T1000 (cell line): ENCODE measurements around the gene TMEM183A.

Experiments used
- DNase-seq: peaks from one replicate; lab custom pipeline; 2025; ENCODE audit warnings: mixed read lengths; lab: John Stamatoyannopoulos, UW

Gene TMEM183A

GRCh38 chr1:203045821-203046594, 38.8 kb downstream of the TMEM183A start:
- no peak for DNase-seq

DNA sequence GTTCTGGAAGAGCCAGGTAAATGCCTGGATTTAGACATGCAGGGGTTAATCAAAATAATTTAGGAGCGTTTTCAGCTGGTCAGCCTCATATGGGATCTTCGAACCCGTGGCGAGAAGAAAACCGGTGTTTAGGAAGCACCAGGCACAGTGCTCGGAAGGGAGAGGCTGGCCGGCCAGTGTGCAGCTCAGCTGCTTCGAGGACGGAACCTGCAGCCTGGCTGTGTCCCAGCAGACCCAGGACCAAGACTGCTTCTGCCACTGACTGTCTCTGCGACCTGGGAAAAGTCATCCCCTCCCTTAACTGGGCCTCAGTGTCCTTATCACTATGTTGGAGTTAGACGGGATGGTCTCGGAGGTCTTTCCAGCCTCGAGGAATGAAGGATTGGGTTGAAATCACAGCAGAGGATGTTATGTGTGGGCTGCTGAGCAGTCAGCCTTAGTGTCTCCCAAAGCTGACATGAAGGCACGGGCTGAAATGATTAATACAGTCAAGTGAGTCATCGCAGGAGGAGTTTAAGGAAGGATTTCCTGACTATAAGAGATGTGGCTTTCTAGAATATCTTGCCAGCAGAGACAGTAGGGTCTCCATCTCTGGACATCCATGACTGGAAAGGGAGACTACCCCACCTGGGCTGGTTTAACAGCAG, 39.9 kb downstream of the TMEM183A start:
- no peak for DNase-seq

- DNase-seq: no peak
Observed at GRCh38 chr1:203048086-203048485, 40.9 kb downstream of the TMEM183A start.

- no peak for DNase-seq
Observed at GRCh38 chr1:203048555-203049051, 41.4 kb downstream of the TMEM183A start.

GRCh38 chr1:203049077-203049476, 41.9 kb downstream of the TMEM183A start:
- no peak for DNase-seq

- no peak for DNase-seq
Observed at GRCh38 chr1:203049576-203050180, 42.5 kb downstream of the TMEM183A start.

- DNase-seq: no peak
Observed at GRCh38 chr1:203050826-203051225, 43.7 kb downstream of the TMEM183A start.

GRCh38 chr1:203051841-203052324, 44.7 kb downstream of the TMEM183A start:
- DNase-seq: no peak

- DNase-seq: no peak
Observed at GRCh38 chr1:203052601-203053000, 45.4 kb downstream of the TMEM183A start.

- no peak for DNase-seq
Observed at GRCh38 chr1:203054184-203054583, 47.0 kb downstream of the TMEM183A start.

- no peak for DNase-seq
Observed at GRCh38 chr1:203054642-203055041, 47.5 kb downstream of the TMEM183A start.

DNA sequence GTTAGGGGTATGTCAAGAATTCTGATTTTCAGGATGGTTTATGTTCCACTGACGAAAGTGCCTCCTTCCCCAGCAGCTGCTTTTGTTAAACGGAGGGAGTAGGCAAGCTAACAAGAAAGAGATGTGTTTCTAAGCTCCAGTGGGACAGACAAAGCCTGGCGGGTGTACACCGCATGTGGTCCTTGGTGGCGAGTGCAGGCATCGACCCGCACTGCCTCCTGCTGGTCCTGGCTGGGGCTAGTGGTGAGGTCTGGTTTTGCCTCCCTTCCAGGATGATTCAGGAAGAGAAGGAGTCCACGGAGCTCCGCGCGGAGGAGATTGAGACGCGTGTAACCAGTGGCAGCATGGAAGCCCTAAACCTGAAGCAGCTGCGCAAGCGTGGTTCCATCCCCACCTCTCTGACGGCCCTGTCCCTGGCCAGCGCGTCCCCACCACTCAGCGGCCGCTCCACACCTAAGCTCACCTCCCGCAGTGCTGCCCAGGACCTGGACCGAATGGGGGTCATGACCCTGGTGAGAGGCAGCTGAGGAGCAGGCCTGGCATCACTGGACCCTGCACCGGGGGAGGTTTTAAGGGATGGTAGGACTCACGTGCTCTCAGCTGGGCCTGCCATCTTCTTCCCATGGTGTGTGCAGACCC, 48.1 kb downstream of the TMEM183A start:
- DNase-seq: no peak

GRCh38 chr1:203056012-203056411, 48.8 kb downstream of the TMEM183A start:
- DNase-seq: no peak

- DNase-seq: no peak
Observed at GRCh38 chr1:203056516-203056915, 49.3 kb downstream of the TMEM183A start.

GRCh38 chr1:203057911-203058675, 50.9 kb downstream of the TMEM183A start:
- DNase-seq: no peak

- DNase-seq: no peak
Observed at GRCh38 chr1:203058676-203058935, 51.4 kb downstream of the TMEM183A start.

DNA sequence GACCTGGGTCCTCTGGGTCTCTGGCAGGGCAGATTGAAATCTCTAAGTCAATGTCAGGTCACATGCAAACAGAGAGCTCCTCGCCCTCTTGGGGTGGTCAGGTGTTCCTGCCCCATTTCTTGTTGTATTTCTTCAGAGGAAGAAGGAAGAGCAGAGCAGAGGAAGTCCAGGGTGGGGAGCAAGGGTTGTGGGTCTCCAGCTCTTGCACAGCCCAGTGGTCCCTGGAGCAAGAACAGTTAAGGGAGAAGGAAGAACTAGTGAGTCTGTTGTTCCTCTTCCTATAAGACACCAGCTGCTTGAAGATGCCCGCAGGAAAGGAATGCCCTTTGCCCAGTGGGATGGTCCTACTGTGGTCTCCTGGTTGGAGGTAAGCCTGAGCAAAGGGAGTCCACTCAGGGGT, 52.3 kb downstream of the TMEM183A start:
- DNase-seq: no peak

GRCh38 chr1:203060115-203060514, 52.9 kb downstream of the TMEM183A start:
- no peak for DNase-seq

DNA sequence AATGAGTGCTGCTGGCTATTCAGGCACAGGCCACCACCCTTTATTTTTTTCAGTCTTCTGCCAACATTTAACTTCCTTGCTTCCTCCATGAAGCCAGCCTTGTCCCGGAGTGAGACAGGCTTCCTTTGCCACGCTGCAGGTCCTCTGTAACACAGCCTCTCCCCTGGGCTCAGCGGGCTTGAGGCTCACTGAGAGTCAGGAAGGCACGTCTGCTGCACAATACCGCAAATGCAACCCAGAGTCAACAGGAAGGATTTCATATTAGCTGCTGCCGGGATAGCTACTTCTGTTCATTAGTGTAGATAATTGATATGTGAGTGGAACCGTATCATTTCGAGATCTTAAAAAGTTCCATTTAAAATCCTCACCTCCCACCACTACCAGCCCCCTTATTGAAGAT, 56.1 kb downstream of the TMEM183A start:
- DNase-seq: no peak

DNA sequence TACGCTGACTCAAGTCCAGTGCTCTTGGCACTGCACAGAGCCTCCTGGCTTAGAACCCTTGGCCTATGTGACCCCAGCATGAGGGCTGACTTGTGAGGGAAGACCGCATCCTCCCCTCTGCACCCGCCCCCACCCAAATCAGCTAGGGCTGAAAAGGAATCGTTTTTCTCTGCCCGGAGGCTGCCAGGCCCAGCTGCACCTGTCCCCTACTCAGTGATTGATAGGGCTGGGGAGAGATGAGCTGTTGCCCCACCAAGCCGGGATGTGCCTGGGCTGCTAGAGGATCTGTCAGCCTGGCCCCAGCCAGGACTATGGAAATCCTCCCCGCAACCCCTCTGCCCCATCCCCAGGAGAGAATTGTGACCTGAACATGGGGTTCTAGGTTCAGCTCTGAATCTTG, 58.0 kb downstream of the TMEM183A start:
- no peak for DNase-seq

DNA sequence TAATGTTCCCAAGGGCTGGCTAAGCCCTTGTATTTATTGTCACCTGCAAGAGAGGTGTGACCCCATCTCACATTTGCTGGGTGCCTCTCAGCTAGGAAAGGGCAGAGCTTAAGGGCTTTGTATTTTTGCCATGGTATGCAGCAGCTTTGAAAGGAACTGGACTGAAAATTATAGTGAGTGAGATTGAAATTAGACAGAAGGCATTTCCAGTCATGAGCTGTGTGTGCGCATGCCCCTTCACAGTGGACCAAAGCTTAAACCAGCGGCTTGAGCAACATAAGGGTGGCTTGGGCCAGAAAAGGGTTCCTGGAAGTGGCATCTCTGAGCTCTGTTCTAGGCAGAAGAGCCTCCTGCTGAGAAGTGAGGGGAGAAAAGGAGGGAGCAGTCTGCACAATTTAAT, 58.8 kb downstream of the TMEM183A start:
- no peak for DNase-seq

- DNase-seq: no peak
Observed at GRCh38 chr1:203066965-203067364, 59.8 kb downstream of the TMEM183A start.
